Vagina (tissue), 2 donors: ENCODE results near the gene PAN2.

ENCODE experiments used
- POLR2A ChIP-seq, 2 donors: fragments of 450-650 bp; IDR thresholded peaks; one replicate each; pipeline ENCODE4 v1.6.1; 2017; ENCODE audit warnings: antibody characterized with exemption in 2 of 2, mild to moderate bottlenecking in 2 of 2, moderate library complexity in 2 of 2
- POLR2AphosphoS5 ChIP-seq, 2 donors: sonication (generic); formaldehyde crosslinking; IDR thresholded peaks; one replicate each; pipeline ENCODE4 v1.9.0; 2017; ENCODE audit warnings: antibody characterized with exemption in 2 of 2, mild to moderate bottlenecking in 2 of 2, low read depth in 1 of 2; ENCODE audit not compliant: insufficient read depth in 1 of 2
- TF ChIP-seq, protein P1 (sequence below), 3 experiments: fragments of 450-650 bp in 2 of 3; fragments of 200-600 bp in 1 of 3; sonication (generic) in 1 of 3; IDR thresholded peaks; one replicate each; pipeline ENCODE4 v1.5.1; 2017 to 2019; ENCODE audit warnings: antibody characterized with exemption in 3 of 3, mild to moderate bottlenecking in 2 of 3, moderate library complexity in 2 of 3

DNA sequence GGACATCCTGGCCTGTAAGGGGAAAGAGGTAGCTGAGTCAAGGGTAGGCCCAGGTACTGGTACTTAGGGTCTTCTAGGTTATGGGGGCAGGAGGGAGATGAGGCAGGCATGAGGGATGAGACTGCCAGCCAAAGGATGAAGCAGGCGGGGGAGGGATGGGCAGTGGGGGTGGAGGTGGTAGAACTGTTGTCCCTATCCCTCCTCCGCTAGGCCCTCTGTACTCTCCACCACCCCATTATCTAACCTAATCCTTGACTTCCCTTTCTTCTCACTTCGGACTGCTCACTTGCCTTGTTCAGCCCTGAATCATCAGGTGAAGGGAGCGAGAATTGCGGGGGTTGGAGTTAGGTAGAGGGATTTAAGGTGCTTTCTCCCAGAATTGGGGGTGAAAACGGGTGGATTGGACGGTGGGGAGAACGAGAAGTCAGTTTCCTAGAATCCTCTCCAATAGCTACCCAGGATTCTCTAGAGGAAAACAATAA is 562 bp downstream of the PAN2 start:
- TF ChIP-seq POLR2AphosphoS5 (IDR thresholded peaks at IDR 0.05; ENCODE audit: insufficient read depth in 1 of 2, low read depth in 1 of 2) (no peak), POLR2A (IDR thresholded peaks at IDR 0.05) (no peak)
- TF ChIP-seq, protein P1, sequence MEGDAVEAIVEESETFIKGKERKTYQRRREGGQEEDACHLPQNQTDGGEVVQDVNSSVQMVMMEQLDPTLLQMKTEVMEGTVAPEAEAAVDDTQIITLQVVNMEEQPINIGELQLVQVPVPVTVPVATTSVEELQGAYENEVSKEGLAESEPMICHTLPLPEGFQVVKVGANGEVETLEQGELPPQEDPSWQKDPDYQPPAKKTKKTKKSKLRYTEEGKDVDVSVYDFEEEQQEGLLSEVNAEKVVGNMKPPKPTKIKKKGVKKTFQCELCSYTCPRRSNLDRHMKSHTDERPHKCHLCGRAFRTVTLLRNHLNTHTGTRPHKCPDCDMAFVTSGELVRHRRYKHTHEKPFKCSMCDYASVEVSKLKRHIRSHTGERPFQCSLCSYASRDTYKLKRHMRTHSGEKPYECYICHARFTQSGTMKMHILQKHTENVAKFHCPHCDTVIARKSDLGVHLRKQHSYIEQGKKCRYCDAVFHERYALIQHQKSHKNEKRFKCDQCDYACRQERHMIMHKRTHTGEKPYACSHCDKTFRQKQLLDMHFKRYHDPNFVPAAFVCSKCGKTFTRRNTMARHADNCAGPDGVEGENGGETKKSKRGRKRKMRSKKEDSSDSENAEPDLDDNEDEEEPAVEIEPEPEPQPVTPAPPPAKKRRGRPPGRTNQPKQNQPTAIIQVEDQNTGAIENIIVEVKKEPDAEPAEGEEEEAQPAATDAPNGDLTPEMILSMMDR (IDR thresholded peaks at IDR 0.05): no peak
